ENCODE results near the gene GFER. TPM values are rescaled to one million over a fixed set of nuclear protein-coding genes. Genes with fewer than 3 reads are reported as not detected.

GFER gene
- total and polyA plus RNA-seq, 9 of the 15 experiments (the other 6 are each of a cell fraction or from before 2014, with no cell fraction given) = 4.3 to 53.7 (median 19.8) TPM

DNA sequence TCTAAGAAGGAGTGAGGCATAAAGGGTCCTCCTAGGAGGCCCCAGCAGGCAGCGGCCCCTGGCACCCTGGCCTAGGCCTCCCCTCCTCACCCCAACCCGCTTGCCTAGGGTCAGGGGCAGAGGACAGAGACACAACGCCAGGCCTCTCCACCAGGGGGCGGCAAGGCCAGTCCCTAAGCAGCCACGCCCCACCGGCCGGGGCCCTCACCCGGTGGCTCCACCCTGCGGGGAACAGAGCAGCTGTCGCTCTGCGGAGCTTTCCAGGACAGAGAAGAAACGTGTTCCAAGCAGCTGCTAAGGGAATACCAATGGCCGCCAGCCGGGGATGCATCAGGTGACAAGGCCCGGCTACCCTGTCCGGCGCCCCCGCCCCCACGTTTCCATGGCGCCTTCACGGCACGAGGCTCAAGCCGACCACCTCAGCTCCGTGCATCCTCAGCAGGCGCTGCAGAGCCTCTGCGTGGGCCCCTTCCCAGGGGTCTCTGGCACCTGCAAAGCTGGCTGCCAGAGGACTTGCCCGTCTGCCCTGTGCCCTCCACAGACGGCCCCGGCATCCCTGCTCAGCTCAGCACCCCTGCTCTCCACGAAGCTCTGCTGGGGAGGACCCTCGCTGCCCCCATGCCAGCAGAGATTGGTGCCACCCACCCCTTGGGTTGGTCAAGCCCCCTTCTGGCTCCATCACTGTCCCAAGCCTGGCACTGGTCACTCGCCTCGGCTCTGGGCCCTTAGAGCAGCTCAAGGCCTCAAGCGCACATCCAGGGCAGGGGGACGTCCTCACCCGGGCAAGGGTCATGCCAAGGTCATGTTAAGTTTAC is 20.0 kb downstream of the GFER start (continued):
- peak; percentile 74; the same call in 1 of the 2 replicates for TF ChIP-seq BHLHE40 (IDR thresholded peaks at IDR 0.05; ENCODE audit: low read length)
- TF ChIP-seq MEIS2 (IDR thresholded peaks at IDR 0.05; ENCODE audit: partially characterized antibody) = peak; percentile 47
- no peak for TF ChIP-seq SIX5 (IDR thresholded peaks at IDR 0.05; ENCODE audit: borderline replicate concordance in 1 of 2, insufficient read depth in 1 of 2, low read depth in 1 of 2, low read length in 2 of 2)
- 0 out of 2 replicates have a peak, but pooled peaks have one; percentile 42 for TF ChIP-seq KLF16 (IDR thresholded peaks at IDR 0.05)
- TF ChIP-seq GABPB2 (CRISPR knock-in tag; conservative IDR thresholded peaks at IDR 0.05) = no peak
- TF ChIP-seq, protein P1, sequence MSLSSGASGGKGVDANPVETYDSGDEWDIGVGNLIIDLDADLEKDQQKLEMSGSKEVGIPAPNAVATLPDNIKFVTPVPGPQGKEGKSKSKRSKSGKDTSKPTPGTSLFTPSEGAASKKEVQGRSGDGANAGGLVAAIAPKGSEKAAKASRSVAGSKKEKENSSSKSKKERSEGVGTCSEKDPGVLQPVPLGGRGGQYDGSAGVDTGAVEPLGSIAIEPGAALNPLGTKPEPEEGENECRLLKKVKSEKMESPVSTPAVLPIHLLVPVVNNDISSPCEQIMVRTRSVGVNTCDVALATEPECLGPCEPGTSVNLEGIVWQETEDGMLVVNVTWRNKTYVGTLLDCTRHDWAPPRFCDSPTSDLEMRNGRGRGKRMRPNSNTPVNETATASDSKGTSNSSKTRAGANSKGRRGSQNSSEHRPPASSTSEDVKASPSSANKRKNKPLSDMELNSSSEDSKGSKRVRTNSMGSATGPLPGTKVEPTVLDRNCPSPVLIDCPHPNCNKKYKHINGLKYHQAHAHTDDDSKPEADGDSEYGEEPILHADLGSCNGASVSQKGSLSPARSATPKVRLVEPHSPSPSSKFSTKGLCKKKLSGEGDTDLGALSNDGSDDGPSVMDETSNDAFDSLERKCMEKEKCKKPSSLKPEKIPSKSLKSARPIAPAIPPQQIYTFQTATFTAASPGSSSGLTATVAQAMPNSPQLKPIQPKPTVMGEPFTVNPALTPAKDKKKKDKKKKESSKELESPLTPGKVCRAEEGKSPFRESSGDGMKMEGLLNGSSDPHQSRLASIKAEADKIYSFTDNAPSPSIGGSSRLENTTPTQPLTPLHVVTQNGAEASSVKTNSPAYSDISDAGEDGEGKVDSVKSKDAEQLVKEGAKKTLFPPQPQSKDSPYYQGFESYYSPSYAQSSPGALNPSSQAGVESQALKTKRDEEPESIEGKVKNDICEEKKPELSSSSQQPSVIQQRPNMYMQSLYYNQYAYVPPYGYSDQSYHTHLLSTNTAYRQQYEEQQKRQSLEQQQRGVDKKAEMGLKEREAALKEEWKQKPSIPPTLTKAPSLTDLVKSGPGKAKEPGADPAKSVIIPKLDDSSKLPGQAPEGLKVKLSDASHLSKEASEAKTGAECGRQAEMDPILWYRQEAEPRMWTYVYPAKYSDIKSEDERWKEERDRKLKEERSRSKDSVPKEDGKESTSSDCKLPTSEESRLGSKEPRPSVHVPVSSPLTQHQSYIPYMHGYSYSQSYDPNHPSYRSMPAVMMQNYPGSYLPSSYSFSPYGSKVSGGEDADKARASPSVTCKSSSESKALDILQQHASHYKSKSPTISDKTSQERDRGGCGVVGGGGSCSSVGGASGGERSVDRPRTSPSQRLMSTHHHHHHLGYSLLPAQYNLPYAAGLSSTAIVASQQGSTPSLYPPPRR (CRISPR knock-in tag; IDR thresholded peaks at IDR 0.05; ENCODE audit: borderline replicate concordance) = no peak; the same call in 1 of the 2 replicates
- TF ChIP-seq ZNF347 (CRISPR knock-in tag; IDR thresholded peaks at IDR 0.05; ENCODE audit: low read depth) = no peak
- TF ChIP-seq PRMT5 (CRISPR knock-in tag; IDR thresholded peaks at IDR 0.05) = no peak
- TF ChIP-seq, protein P2, sequence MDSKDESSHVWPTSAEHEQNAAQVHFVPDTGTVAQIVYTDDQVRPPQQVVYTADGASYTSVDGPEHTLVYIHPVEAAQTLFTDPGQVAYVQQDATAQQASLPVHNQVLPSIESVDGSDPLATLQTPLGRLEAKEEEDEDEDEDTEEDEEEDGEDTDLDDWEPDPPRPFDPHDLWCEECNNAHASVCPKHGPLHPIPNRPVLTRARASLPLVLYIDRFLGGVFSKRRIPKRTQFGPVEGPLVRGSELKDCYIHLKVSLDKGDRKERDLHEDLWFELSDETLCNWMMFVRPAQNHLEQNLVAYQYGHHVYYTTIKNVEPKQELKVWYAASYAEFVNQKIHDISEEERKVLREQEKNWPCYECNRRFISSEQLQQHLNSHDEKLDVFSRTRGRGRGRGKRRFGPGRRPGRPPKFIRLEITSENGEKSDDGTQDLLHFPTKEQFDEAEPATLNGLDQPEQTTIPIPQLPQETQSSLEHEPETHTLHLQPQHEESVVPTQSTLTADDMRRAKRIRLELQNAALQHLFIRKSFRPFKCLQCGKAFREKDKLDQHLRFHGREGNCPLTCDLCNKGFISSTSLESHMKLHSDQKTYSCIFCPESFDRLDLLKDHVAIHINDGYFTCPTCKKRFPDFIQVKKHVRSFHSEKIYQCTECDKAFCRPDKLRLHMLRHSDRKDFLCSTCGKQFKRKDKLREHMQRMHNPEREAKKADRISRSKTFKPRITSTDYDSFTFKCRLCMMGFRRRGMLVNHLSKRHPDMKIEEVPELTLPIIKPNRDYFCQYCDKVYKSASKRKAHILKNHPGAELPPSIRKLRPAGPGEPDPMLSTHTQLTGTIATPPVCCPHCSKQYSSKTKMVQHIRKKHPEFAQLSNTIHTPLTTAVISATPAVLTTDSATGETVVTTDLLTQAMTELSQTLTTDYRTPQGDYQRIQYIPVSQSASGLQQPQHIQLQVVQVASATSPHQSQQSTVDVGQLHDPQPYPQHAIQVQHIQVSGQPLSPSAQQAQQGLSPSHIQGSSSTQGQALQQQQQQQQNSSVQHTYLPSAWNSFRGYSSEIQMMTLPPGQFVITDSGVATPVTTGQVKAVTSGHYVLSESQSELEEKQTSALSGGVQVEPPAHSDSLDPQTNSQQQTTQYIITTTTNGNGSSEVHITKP (IDR thresholded peaks at IDR 0.05; ENCODE audit: partially characterized antibody) = no peak
- TF ChIP-seq ZNF76 (CRISPR knock-in tag; IDR thresholded peaks at IDR 0.05; ENCODE audit: borderline replicate concordance) = no peak
- TF ChIP-seq, protein P3, sequence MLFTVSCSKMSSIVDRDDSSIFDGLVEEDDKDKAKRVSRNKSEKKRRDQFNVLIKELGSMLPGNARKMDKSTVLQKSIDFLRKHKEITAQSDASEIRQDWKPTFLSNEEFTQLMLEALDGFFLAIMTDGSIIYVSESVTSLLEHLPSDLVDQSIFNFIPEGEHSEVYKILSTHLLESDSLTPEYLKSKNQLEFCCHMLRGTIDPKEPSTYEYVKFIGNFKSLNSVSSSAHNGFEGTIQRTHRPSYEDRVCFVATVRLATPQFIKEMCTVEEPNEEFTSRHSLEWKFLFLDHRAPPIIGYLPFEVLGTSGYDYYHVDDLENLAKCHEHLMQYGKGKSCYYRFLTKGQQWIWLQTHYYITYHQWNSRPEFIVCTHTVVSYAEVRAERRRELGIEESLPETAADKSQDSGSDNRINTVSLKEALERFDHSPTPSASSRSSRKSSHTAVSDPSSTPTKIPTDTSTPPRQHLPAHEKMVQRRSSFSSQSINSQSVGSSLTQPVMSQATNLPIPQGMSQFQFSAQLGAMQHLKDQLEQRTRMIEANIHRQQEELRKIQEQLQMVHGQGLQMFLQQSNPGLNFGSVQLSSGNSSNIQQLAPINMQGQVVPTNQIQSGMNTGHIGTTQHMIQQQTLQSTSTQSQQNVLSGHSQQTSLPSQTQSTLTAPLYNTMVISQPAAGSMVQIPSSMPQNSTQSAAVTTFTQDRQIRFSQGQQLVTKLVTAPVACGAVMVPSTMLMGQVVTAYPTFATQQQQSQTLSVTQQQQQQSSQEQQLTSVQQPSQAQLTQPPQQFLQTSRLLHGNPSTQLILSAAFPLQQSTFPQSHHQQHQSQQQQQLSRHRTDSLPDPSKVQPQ (CRISPR knock-in tag; IDR thresholded peaks at IDR 0.05; ENCODE audit: borderline replicate concordance) = no peak
- TF ChIP-seq, protein P4, sequence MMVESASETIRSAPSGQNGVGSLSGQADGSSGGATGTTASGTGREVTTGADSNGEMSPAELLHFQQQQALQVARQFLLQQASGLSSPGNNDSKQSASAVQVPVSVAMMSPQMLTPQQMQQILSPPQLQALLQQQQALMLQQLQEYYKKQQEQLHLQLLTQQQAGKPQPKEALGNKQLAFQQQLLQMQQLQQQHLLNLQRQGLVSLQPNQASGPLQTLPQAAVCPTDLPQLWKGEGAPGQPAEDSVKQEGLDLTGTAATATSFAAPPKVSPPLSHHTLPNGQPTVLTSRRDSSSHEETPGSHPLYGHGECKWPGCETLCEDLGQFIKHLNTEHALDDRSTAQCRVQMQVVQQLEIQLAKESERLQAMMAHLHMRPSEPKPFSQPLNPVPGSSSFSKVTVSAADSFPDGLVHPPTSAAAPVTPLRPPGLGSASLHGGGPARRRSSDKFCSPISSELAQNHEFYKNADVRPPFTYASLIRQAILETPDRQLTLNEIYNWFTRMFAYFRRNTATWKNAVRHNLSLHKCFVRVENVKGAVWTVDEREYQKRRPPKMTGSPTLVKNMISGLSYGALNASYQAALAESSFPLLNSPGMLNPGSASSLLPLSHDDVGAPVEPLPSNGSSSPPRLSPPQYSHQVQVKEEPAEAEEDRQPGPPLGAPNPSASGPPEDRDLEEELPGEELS (CRISPR knock-in tag; IDR thresholded peaks at IDR 0.05; ENCODE audit: borderline replicate concordance) = peak; percentile 47; the same call in 1 of the 2 replicates
